Forelimb muscle (tissue), 1 donor: ENCODE results near the gene TEX53. TPM values are rescaled to one million over a fixed set of nuclear protein-coding genes. Genes with fewer than 3 reads are reported as not detected.

Experiments used
- DNase-seq: peaks from one replicate; pipeline ENCODE4 v3.0.0-alpha.2; 2013; ENCODE audit warnings: low read depth
- polyA plus RNA-seq: library from polyadenylated mRNA; unstranded; fragments of 120-200 nt; gene quantifications from one replicate; pipeline ENCODE4 v1.2.1, GENCODE V29; 2013; ENCODE audit not compliant: insufficient read length

TEX53 gene
- polyA plus RNA-seq, 1 donor: not detected

DNA sequence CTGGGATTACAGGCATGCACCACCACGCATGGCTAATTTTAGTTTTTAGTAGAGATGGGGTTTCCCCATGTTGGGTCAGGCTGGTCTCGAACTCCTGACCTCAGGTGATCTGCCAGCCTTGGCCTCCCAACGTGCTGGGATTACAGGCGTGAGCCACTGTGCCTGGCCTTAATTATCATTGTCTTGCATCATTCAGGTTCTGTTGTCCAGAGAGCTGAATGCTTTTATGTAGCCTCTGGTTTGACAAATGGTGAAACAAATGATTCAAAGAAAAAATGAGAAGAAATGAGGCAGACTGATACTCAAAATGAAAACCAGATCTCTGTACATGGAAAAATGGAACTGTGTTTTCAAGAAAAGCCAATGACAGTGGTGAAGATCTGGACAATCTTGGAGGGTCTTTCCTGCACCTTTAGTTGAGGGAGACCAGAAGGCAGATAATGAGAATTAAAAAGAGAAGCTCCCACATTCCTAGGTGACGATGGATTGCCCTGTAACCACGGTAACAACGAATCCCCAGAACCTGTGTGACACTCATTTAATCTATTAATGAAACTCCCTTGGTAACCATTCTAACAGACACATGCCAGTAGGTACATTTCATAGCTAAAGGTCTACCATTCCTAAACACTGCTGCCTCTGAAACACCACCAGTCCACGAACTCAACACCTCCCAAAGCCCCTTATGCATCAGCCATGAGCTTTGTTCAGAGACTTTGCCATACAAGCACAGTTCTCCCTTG is 22.8 kb upstream of the TEX53 start:
- DNase-seq: no peak

DNA sequence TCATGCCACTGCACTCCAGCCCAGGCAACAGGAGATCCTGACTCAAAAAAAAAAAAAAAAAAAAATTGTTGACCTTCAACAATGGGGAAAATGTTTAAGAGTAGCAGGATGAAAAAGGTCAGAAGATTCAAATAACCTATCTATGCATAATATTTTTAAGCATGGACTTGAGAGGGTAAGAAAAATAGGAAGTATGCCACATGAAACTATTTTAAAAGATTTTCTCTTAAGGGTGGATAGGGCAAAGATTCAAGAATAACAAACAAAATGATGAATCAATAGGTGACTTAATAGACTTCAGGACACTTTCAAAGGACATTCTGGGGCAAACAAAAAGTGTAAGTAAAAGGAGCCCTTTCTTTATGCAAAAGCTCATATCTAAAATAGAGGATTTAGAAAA is 21.2 kb upstream of the TEX53 start:
- no peak for DNase-seq

DNA sequence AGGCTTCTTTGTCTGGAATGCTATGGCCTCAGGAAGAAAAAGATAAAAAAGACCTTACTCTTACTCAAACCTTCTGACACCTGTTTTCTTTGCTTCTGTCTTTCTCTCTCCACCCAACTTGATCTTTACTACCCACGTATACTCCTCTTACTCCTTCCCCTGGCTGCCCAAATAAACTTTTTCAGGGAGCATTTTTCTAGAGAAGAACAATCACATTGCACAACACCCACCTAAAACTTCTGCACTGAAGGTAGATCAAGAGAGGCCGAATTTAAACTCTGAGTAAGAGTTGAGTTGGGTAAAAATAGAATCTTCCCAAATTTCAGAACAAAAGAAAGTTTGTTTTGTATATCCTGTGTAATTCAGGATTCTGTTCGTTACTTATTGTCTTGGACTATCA is 20.5 kb upstream of the TEX53 start:
- no peak for DNase-seq

DNA sequence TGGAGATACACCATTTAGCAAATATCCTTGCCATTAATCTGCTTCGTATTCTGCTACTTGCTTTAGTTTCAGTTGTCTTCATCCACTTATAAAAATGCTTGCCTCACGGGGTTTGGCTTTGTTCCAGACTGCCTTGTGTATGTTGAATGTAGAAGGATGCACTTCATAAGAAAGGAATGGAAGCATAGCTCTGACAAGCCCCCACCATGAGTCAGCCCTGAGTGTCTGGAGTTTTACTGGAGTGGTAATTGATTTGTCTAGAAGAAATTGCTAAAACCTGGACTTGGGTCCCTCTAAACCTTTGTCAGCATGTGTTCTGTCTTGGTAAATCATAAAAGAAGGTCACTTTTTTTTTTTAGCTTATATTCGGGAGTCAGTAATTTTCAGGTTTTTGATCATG is 19.8 kb upstream of the TEX53 start:
- peak; percentile 49 for DNase-seq

DNA sequence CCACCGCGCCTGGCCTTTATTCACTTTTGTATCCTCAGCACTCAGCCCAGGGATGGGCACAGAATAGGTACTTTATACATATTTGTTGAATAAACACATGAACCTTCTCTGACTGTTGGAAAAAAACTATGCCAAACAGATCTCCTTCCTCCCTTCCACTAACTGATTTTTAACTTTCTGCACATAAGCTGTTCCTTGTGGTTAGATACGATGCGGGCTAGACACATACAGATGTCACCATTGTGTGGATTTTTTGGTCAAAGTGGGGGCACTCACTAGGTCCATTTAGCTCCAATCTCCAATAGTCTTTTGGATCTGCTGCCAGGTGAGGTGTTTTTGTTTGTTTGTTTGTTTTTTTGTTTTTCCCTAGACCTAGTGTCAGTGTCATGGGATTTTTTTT is 19.3 kb upstream of the TEX53 start:
- no peak for DNase-seq

DNA sequence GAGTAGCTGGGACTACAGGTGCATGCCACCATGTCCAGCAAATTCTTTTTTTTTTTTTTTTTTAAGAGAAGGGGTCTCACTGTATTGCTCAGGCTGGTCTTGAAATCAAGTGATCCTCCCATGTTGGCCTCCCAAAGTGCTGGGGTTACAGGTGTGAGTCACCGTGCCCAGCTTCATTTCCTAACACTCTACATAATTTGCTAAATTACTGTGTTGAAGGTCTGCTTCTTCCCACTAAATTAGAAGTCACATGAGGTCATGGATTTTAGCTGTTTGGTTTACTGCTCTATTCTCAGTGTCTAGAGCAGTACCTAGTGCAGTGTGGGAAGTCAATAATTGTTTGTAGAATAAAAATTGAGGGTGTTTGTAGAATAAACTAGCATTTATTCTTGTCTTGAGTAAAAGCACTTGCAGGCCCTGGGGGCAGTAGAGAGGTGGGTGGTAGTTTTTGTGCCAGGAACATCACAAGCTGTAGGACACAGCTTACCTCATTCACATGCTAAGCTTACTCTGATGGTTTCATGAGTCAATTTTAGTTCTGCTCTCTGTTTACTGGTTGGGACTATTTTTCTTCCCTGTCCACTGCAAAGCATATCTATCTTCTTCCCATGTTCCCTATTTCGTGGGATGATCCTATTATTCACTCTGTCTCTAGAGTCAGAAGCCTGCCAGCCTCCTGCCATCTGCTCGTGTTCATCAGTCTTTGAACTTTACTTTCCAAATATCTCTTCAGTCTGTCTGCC is 17.4 kb upstream of the TEX53 start:
- no peak for DNase-seq

DNA sequence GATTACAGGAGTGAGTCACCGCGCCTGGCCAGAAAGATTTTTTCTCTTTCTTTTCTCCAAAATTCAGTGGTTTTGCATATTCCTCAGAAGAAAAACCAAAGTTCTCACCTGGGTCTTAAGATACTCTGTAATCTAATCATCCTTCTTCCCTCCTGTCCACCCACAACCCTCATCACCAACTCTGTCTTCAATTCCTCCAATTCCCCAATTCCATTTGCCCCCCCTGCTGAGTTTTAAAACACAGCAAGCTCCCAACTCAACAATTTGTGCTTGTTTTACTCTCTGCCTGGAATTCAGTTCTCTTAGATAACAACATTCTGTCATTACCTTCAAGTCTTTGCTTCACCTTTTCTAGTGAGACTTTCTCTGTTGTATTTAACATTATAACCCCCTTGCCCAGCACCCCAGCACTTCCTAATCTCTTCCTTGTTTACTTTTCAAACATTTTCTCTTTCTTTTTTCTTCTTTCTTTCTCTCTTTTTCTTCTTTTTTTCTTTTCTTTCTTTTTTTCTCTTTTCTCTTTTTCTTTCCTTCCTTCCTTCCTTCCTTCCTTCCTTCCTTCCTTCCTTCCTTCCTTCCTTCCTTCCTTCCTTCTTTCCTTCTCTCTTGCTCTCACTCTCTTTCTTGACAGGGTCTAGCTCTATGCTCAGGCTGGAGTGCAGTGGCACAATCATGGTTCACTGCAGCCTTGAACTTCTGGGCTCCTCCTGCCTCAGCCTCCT is 16.6 kb upstream of the TEX53 start:
- no peak for DNase-seq

DNA sequence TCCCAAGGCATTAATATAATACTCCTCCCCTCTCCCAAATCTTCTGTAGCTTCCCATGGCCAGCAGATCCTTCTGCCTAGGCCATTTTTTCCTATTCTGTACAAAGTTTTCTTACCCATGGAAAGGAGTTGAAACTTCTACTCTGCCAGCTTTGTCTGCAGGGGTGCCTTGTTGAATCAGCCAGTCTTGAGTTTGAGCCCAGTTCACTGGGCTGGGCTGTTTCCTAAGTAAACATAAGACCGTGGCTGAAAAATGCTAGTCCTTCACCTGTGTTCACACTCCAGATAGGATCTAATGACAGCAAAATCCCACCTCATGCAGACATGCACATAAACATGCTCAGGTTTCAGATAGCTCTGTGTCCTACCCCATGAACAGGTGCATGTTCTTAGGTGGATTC is 14.0 kb upstream of the TEX53 start:
- DNase-seq: no peak

DNA sequence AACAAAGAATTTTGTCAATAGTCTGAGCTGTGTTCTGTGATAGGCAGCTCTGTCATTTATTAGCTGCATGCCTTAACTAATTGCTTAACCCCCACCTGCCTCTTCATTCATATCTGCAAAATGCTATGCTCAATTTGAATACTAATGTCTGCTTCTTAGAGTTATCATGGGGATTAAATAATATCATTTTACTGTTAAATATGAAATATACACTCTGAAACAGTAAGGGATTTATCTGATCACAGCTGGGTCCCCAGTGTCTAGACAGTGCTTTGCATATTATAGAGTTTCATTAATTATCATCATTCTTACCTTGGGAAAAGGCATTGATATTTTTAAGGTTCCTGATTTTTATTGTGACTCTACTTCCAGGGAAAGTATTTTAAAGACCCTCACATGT is 12.4 kb upstream of the TEX53 start:
- DNase-seq: no peak

DNA sequence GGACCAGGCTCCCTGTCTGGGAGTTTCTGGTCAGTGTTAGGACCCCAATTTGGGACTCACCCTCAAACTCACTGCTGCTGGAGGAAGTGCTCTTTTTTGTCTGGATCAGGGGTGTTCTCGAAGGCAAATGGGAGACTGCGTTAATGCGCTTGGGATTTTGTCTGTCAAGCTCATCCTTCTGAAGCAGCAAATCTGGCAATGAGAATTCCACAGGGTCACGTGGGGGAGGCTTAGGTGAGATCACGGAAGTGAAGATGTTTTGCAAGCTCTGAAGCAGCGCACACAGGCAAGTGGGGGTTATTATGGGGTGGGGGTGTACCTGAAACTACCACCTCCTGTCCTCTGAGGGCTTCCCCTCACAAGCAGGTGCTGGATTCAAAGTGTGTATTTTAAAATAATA is 10.5 kb upstream of the TEX53 start:
- no peak for DNase-seq

DNA sequence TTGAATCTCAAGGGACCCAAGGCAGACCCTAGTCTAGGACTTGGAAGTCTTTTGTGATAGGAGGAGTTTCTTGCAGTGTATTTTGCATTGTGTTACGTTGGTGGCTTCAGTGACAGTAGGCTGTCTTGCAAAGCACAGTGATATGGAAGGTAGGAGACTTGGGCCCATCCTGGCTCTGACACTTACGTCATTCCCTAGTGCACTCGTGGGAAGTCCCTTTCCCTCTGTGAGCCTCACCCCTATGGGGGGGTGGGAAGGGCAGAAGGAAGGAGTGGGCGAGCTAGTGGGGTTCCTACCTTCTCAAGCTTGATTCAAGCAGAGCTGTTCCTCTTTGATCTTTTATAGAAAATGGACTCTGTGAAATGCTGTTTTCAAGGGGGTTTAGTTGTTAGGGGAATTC is 9.2 kb upstream of the TEX53 start:
- DNase-seq: no peak

DNA sequence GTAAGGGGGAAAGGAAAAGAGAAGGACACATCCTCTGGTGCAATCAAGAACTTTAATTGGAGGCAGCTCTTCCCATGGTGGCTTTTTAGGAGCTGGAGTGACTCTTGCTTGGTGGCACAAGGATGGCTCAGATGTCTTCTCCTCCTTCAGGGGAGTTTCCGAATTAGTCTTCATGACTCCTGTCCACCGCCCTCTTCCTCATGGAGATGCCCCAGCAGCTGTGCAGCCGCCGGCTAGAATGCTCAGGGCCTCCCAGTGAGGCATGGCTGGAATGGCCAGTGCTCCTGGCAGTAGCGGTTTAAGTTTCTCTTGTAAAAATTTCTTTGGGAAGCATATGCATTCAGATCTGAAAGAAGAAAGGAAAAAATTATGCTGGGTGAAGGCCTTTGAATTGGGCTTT is 8.8 kb upstream of the TEX53 start:
- no peak for DNase-seq

DNA sequence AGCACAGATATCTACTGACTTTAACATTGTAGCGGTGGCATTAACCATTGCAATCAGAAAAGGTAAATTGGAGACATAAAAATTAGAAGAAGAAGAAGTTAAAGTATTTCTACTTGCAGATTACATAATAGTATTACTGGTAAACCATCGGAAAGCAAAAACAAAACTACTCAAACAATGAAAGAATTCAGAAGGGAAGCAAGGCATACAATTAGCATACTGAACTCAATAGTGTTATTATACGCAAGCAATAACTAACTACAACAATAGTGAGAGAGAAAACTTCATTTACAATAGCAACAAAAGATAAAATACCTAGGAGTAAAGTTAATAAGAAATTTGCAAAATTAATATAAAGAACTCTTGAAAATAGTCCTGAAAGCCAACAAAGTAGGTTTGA is 6.6 kb upstream of the TEX53 start:
- DNase-seq: no peak

DNA sequence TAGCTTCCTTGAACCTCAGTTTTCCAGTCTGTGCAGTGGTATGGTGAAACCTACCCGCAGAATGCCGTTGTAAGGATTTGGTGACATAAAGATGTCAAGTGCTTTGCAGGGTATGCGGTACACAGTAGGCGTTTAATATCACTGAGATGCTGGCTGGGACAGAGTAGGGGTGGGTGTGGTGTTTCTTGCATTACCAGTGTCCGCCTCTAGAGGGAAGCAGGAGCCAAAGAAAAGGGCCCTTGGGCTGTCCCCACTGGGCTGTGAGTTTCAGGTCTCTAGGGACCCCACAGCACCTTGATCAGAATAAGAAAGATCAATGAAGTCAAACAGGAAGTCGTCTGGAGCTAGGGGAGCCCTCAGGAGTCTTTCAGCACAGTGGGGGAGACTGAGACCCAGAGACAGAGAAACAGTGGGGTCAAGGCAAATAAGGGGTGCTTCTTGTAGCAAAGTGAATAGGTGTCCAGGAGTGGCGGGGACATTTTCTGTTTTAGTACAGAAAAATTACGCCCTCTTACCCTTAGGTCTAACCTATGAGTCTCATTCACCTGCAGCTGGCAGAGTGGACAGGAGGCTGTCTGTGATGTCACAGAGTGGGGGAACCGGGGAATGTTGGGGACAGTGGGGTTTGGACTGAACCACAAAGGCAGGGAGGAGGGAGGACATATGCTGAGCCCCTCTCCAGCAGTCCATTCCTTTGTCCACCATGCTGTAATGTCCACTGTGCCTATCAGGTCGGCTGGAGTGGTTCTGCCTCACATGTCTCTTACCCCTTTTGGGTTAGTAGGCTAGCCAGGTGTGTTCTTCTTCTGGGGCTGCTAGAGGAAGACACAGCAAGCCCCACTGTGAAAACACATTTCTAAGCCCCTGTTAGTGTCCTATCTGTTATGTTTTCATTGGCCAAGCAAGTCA is 4.7 kb upstream of the TEX53 start:
- DNase-seq: no peak

DNA sequence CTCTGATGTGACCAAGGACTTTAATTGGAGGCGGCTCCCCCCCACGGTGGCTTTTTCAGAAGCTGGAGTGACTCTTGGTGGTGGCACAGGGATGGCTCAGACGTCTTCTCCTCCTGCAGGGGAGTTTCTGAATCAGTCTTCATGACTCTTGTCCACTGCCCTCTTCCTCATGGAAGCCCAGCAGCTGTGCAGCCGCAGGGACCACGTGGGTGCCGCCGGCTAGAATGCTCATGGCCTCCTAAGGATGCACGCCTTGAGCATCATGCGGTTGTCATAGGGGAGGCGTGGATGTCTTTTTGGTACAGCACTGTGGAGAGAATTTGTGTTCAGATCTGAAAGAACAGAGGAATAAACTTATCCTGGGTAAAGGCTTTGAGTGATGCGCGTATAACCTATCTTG is 1.3 kb downstream of the TEX53 start:
- DNase-seq: no peak

DNA sequence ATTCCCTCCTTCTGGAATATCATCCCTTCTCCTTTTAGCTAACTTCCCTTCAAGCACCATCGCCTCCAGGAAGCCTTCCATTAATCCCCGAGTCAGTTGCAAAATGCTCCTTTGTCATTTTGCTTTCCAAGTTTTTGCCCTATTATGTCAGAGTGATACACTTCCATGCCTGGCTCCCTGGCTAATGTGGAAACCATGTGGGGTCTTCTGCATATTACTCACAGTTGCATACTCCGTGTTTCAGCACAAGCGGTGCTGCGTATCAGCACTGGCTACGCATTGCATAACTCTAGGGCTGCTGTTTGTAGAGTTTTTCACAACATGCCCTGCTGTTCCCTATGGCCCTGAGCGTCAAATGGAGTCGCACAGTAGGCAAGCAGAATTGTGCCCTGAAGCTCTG is 1.9 kb downstream of the TEX53 start:
- DNase-seq: no peak

DNA sequence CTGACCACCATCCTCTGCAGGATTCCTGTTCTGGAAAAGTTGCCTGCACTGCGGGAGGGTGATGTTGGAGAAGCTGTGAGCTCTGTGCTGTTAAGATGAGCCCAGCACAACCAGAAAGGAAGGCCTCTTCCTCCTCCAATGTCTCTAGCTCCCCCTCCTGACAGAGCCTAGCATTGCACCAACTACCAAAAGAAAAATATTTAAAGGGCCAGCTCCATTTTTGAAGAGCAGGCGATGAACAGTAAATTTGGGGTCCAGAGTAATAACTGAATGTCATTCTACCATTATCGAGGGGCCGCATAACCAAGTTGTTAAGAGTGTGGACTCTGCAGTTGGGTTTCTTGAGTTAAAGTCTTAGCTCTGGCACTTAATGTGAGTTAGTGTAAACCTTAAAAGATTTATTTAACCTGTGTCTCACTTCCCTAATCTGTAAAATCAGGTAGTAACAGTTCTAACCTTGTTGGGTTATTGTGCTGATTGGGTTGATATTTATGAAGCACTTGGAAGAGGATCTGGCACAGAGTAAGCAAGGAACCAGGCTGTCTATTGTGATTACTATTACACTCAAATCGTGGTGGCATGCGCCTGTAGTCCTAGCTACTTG is 3.9 kb downstream of the TEX53 start:
- DNase-seq: peak; percentile 26

DNA sequence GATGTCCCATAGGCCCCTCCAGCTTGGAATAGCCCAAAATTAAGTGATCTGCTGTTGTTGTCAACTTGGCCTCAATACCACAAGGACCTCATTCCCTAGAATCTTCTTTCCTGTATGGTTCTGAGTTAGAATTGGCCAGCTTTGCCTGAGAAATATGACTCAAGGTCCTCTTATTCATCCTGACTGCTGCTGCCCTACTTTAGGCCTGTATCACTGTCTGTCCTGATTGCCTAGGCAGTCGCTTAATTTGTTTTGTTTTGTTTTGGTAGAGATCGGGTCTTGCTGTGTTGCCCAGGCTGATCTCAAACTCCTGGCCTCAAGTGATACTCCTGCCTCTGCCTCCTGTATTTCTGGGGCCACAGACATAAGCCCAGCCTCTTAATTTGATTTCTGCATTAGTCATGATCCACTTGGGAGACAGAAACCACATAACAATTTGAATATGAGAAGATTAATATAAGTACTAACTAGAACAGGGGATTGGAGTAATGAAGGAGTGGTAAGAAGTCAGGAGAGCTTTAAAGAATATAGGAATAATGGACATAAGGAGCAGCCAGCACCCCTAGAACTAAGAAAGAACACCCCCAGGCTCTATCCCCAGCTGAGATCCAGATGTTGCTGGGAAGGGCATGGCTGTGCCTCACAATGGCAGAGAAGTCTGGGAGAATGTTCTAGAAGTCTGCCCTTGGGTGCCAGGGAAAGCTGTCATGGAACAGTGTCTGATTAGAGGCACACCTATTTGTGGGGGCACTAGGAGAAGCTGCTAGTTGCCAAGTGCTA is 4.6 kb downstream of the TEX53 start:
- DNase-seq: no peak

DNA sequence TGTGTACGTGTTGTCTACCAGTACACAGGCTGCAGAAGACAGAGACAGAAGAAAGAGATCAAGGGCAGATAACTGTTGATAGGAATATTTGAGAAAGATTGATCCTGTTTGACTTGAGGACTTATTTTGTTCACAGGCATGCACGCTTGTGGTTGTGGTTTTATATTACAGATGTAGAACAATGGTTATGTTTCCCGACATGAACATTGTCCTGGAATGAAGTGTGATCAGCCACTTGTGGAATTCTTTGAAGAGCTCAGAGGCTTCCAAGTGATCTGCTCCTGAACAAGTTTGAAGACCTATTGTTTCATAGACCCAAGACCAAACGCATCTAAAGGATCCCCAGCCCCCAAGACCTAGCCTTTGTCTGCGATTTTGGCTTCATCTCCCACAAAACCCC is 13.7 kb downstream of the TEX53 start:
- no peak for DNase-seq

DNA sequence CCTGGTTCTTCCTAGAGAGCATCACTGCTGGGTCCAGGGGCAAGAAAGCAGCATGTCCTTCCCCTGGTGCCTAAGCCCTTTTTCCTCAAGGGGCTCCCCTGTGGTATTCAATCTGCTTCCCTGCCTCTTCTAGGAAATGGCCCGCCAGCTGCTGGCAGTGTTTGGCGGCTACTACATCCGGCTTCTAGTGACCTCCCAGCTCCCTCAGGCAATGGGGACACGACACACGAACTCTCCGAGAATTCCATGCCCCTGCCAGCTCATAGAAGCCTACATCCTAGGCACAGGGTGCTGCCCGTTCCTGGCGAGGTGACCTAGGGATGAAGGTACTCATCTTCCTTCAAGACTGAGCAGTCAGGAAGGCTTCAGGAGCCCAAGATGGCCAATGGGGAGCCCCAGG is 14.6 kb downstream of the TEX53 start:
- DNase-seq: no peak

DNA sequence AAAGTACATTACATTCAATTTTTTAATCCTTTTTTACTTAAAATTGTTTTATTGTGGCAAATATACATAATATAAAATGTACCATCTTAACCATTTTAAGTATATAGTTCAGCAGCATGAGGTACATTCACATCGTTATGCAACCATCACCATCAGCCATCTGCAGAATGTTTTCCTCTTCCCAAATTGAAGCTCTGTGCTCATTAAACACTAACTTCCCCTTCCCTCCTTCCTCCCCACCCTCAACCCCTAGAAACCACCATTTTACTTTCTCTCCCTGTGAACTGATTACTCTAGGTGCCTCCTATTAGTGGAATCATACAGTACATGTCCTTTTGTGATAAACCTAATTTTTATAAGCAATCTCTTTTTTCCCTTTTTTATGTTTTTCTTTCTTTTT is 15.6 kb downstream of the TEX53 start:
- DNase-seq: no peak
